ENCODE data around the gene FBXO24.

The FBXO24 gene

DNA sequence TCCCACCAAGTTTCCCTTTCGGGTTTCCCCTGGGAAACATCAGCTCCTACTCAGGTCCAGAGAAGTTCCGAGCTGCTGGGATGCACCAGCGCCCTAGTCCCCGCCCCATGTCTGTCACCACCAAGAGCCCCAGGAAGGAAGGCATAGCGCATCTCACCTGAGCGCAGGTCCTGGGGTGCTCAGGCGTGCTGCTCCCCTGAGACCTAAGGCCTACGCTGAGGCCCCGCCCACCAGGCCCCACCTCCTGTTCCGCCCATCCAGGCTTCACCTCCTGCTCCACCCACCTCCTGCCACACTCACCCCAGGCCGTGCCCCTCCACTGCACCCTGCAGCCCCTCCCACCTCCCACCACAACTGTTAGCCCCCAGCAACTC, 56.4 kb downstream of the FBXO24 start:
- no peak overlapping the region for H3K27ac ChIP-seq
- no peak for DNase-seq (ENCODE audit: low read depth, low spot score)

- no peak overlapping the region for H3K27ac ChIP-seq
- peak; percentile 22 for DNase-seq (ENCODE audit: low read depth, low spot score)
Measured at GRCh38 chr7:100649826-100650565, 63.9 kb downstream of the FBXO24 start.
